Liver (tissue), 9 donors: Measurements from ENCODE around the gene SPEG. TPM values are rescaled to one million over a fixed set of nuclear protein-coding genes. Genes with fewer than 3 reads are reported as not detected.
A peak's percentile ranks its signal among the peaks of the same experiment; 100 is the strongest.

ENCODE experiments used
- DNase-seq: peaks from one replicate; pipeline ENCODE4 v3.0.0-alpha.2; 2017; ENCODE audit warnings: low spot score
- H3K27ac ChIP-seq, 2 donors: one replicate each; pipeline ENCODE4 v1.7.0; 2013; ENCODE audit warnings: inconsistent platforms in 2 of 2, low read length in 2 of 2, control low read depth in 1 of 2, low read depth in 1 of 2, mild to moderate bottlenecking in 1 of 2
- H3K27me3 ChIP-seq, 4 donors: one replicate each; pipeline versions ENCODE4 v1.6.1 to v1.7.0; 2013; ENCODE audit warnings: low read length in 3 of 4, inconsistent platforms in 1 of 4, mild to moderate bottlenecking in 1 of 4, moderate library complexity in 1 of 4; ENCODE audit not compliant: control insufficient read depth in 4 of 4, insufficient read depth in 4 of 4
- H3K36me3 ChIP-seq, 4 donors: one replicate each; pipeline versions ENCODE4 v1.6.1 to v1.7.0; 2013; ENCODE audit warnings: low read length in 3 of 4, mild to moderate bottlenecking in 3 of 4, low read depth in 1 of 4, moderate library complexity in 1 of 4; ENCODE audit not compliant: control insufficient read depth in 4 of 4, insufficient read depth in 3 of 4
- H3K4me1 ChIP-seq, 4 donors: one replicate each; pipeline versions ENCODE4 v1.6.1 to v1.7.0; 2013; ENCODE audit warnings: low read length in 3 of 4, mild to moderate bottlenecking in 3 of 4, moderate library complexity in 1 of 4; ENCODE audit not compliant: control insufficient read depth in 4 of 4, insufficient read depth in 4 of 4
- H3K4me3 ChIP-seq, 3 donors: one replicate each; pipeline versions ENCODE4 v1.6.1 to v1.7.0; 2013; ENCODE audit warnings: low read length in 3 of 3, control low read depth in 1 of 3, low read depth in 1 of 3, mild to moderate bottlenecking in 1 of 3
- H3K9ac ChIP-seq, 2 donors: one replicate each; pipeline ENCODE4 v1.7.0; 2013; ENCODE audit warnings: low read length in 2 of 2, mild to moderate bottlenecking in 2 of 2, moderate library complexity in 2 of 2, control low read depth in 1 of 2, low read depth in 1 of 2
- H3K9me3 ChIP-seq, 4 donors: one replicate each; pipeline versions ENCODE4 v1.6.1 to v1.7.0; 2013; ENCODE audit warnings: low read length in 3 of 4; ENCODE audit not compliant: control insufficient read depth in 4 of 4
- ATF3 ChIP-seq: IDR thresholded peaks from 2 replicates; pipeline ENCODE4 v1.6.1; 2016; ENCODE audit warnings: antibody characterized with exemption
- FOXA2 ChIP-seq: IDR thresholded peaks from 2 replicates; pipeline ENCODE4 v1.6.1; 2016; ENCODE audit warnings: antibody characterized with exemption
- GABPA ChIP-seq, 2 donors: IDR thresholded peaks in 1 of 2; conservative IDR thresholded peaks in 1 of 2; 2 replicates each; pipeline ENCODE4 v1.6.1; 2016; ENCODE audit warnings: antibody characterized with exemption in 2 of 2, mild to moderate bottlenecking in 1 of 2, moderate library complexity in 1 of 2
- HNF4A ChIP-seq, 2 donors: conservative IDR thresholded peaks; 2 replicates each; pipeline ENCODE4 v1.6.1; 2016; ENCODE audit warnings: antibody characterized with exemption in 2 of 2, mild to moderate bottlenecking in 2 of 2
- HNF4G ChIP-seq: IDR thresholded peaks from 2 replicates; pipeline ENCODE4 v1.6.1; 2016; ENCODE audit warnings: antibody characterized with exemption
- JUND ChIP-seq, 2 donors: IDR thresholded peaks; 2 replicates each; pipeline ENCODE4 v1.6.1; 2016; ENCODE audit warnings: antibody characterized with exemption in 2 of 2
- NR2F2 ChIP-seq: IDR thresholded peaks from 2 replicates; pipeline ENCODE4 v1.6.1; 2016; ENCODE audit warnings: antibody characterized with exemption
- RAD21 ChIP-seq, 2 donors: IDR thresholded peaks; 2 replicates each; pipeline ENCODE4 v1.6.1; 2016; ENCODE audit warnings: antibody characterized with exemption in 2 of 2, mild to moderate bottlenecking in 2 of 2
- RXRA ChIP-seq, 2 donors: IDR thresholded peaks; 2 replicates each; pipeline ENCODE4 v1.6.1; 2017 to 2018; ENCODE audit warnings: antibody characterized with exemption in 2 of 2, mild to moderate bottlenecking in 1 of 2
- SP1 ChIP-seq: IDR thresholded peaks from 2 replicates; pipeline ENCODE4 v1.6.1; 2018; ENCODE audit warnings: antibody characterized with exemption, mild to moderate bottlenecking
- TAF1 ChIP-seq: conservative IDR thresholded peaks from 2 replicates; pipeline ENCODE4 v1.6.1; 2016; ENCODE audit warnings: antibody characterized with exemption, mild to moderate bottlenecking
- YY1 ChIP-seq: IDR thresholded peaks from 2 replicates; pipeline ENCODE4 v1.6.1; 2016; ENCODE audit warnings: antibody characterized with exemption, mild to moderate bottlenecking
- WGBS: extraction: QIAGEN DNeasy Blood & Tissue Kit; methylation state at CpG from one replicate; pipeline ENCODE4 v1.1.7; 2013; 5-methylcytosine and 5-hydroxymethylcytosine counted together
- polyA plus RNA-seq, 2 donors: library from polyadenylated mRNA; stranded (reverse) in 1 of 2; unstranded in 1 of 2; fragments of 200-250 nt in 1 of 2; fragments of >200 nt in 1 of 2; fragmentation: Nextera tagmentation in 1 of 2; extraction: Ambion mirVana in 1 of 2; gene quantifications; one replicate each; pipeline versions ENCODE4 v1.2.1 to v1.2.3, GENCODE V29; 2013 to 2015
- total RNA-seq, 2 donors: library from RNA; depleted of rRNA; stranded (reverse); fragments of >200 nt; gene quantifications; one replicate each; pipeline ENCODE4 v1.2.3, GENCODE V29; 2014
- TF ChIP-seq, protein P1 (sequence below): IDR thresholded peaks from 2 replicates; pipeline ENCODE4 v1.6.1; 2016; ENCODE audit warnings: antibody characterized with exemption
- TF ChIP-seq, protein P2 (sequence below): IDR thresholded peaks from 2 replicates; pipeline ENCODE4 v1.6.1; 2016; ENCODE audit warnings: antibody characterized with exemption, mild to moderate bottlenecking
- TF ChIP-seq, protein P3 (sequence below): fragments of 150-350 bp; IDR thresholded peaks from 2 replicates; pipeline ENCODE4 v1.5.1; 2017; ENCODE audit warnings: improper control_type of control experiment, low read depth, low read length; ENCODE audit not compliant: missing input control
- donor health status: healthy.
- donor health status: healthy.
- donor health status: healthy.
- donor health status: healthy.
- donor health status: healthy.

The SPEG gene
- total and polyA plus RNA-seq, 4 donors: 0.51 to 0.96 (median 0.66) TPM

DNA sequence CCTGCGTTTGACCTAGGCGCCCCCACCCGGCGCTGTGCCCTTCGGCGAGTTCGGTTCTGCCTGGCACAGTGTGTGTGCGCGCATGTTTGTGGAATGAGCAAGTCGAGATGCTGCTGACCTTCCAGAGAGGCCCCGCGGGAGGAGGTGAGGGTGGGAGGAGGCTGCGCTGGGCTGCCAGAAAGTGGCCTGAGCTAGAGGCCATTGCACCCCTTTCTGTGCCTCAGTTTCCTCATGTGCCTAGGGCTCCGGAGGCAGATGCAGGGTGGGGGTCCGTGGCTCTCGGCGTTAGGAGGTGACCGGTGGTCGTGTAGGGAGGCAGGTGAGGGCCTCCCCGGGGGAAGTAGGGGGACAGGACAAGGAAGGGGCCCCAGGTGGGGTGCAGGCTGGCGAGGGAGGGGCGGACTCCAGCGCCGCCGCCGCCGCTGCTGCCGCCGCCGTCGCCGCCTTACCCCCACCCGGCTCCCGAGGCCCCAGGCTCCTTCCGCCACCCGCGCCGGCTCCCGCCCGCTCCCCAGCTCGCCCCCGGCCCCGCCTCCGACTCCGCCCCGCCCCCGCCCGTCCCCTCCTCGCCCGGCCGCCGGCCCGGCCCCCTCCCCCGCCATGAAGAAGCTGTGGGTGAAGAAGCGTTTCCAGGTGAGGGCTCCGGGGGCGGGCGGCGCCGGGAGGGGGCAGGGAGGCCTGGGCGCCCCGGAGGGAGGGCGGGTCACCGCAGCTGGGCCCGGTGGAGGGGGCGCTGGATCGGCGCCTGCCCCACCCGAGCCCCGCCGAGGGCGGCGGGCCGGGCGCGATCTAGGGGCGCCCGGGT is 7.0 kb downstream of the SPEG start:
- WGBS: 3% methylated on average over 78 of the region's 78 CpGs

GRCh38 chr2:219442256-219443015 is 7.8 kb downstream of the SPEG start:
- no peak overlapping the region for H3K27ac ChIP-seq
- DNase-seq: no peak
- WGBS: 6% methylated on average over 35 of the region's 35 CpGs
- H3K27me3 ChIP-seq: peaks cover 0 to 11% (median 2%) of the 10 kb centered on the region in 4 donors
- H3K4me1 ChIP-seq: peaks cover 0 to 8% (median 3%) of the 10 kb centered on the region in 4 donors
- peak overlapping the region in 1 of 3 donors; percentile 53 for H3K4me3 ChIP-seq
- H3K36me3 ChIP-seq: no peaks in the 10 kb centered on the region
- no peaks in the 10 kb centered on the region for H3K9me3 ChIP-seq
- H3K9ac ChIP-seq: no peak overlapping the region
- no peak for TF ChIP-seq ATF3
- no peak for TF ChIP-seq HNF4G
- TF ChIP-seq, protein P1, sequence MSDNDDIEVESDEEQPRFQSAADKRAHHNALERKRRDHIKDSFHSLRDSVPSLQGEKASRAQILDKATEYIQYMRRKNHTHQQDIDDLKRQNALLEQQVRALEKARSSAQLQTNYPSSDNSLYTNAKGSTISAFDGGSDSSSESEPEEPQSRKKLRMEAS: no peak
- TF ChIP-seq FOXA2: no peak
- TF ChIP-seq RAD21 (IDR thresholded peaks at IDR 0.05): no peak
- no peak for TF ChIP-seq RXRA (IDR thresholded peaks at IDR 0.05)
- TF ChIP-seq NR2F2: no peak
- TF ChIP-seq HNF4A (conservative IDR thresholded peaks at IDR 0.05): no peak
- TF ChIP-seq GABPA (IDR thresholded peaks at IDR 0.05 in 1 of 2, conservative IDR thresholded peaks at IDR 0.05 in 1 of 2): no peak
- no peak for TF ChIP-seq JUND (IDR thresholded peaks at IDR 0.05)
- TF ChIP-seq YY1: no peak
- no peak for TF ChIP-seq TAF1
- TF ChIP-seq, protein P2, sequence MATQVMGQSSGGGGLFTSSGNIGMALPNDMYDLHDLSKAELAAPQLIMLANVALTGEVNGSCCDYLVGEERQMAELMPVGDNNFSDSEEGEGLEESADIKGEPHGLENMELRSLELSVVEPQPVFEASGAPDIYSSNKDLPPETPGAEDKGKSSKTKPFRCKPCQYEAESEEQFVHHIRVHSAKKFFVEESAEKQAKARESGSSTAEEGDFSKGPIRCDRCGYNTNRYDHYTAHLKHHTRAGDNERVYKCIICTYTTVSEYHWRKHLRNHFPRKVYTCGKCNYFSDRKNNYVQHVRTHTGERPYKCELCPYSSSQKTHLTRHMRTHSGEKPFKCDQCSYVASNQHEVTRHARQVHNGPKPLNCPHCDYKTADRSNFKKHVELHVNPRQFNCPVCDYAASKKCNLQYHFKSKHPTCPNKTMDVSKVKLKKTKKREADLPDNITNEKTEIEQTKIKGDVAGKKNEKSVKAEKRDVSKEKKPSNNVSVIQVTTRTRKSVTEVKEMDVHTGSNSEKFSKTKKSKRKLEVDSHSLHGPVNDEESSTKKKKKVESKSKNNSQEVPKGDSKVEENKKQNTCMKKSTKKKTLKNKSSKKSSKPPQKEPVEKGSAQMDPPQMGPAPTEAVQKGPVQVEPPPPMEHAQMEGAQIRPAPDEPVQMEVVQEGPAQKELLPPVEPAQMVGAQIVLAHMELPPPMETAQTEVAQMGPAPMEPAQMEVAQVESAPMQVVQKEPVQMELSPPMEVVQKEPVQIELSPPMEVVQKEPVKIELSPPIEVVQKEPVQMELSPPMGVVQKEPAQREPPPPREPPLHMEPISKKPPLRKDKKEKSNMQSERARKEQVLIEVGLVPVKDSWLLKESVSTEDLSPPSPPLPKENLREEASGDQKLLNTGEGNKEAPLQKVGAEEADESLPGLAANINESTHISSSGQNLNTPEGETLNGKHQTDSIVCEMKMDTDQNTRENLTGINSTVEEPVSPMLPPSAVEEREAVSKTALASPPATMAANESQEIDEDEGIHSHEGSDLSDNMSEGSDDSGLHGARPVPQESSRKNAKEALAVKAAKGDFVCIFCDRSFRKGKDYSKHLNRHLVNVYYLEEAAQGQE: no peak
- no peak for TF ChIP-seq SP1

More for the DNA sequence above, 7.0 kb downstream of the SPEG start:
- Histone ChIP-seq H3K9me3 (no peaks in the 10 kb centered on the region), H3K9ac (no peak overlapping the region), H3K27ac (no peak overlapping the region), H3K4me1 (peaks cover 0 to 8% (median 3%) of the 10 kb centered on the region in 4 donors), H3K27me3 (peaks cover 0 to 11% (median 2%) of the 10 kb centered on the region in 4 donors), H3K36me3 (no peaks in the 10 kb centered on the region), H3K4me3 (peak overlapping the region in 1 of 3 donors; percentile 53)
- TF ChIP-seq, protein P3, sequence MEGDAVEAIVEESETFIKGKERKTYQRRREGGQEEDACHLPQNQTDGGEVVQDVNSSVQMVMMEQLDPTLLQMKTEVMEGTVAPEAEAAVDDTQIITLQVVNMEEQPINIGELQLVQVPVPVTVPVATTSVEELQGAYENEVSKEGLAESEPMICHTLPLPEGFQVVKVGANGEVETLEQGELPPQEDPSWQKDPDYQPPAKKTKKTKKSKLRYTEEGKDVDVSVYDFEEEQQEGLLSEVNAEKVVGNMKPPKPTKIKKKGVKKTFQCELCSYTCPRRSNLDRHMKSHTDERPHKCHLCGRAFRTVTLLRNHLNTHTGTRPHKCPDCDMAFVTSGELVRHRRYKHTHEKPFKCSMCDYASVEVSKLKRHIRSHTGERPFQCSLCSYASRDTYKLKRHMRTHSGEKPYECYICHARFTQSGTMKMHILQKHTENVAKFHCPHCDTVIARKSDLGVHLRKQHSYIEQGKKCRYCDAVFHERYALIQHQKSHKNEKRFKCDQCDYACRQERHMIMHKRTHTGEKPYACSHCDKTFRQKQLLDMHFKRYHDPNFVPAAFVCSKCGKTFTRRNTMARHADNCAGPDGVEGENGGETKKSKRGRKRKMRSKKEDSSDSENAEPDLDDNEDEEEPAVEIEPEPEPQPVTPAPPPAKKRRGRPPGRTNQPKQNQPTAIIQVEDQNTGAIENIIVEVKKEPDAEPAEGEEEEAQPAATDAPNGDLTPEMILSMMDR: no peak
- no peak for TF ChIP-seq SP1
- TF ChIP-seq, protein P2: no peak
- TF ChIP-seq HNF4G: no peak
- TF ChIP-seq HNF4A (conservative IDR thresholded peaks at IDR 0.05): no peak
- TF ChIP-seq, protein P1: no peak
- DNase-seq: no peak
